ENCODE data around the gene KLHL26.

DNA sequence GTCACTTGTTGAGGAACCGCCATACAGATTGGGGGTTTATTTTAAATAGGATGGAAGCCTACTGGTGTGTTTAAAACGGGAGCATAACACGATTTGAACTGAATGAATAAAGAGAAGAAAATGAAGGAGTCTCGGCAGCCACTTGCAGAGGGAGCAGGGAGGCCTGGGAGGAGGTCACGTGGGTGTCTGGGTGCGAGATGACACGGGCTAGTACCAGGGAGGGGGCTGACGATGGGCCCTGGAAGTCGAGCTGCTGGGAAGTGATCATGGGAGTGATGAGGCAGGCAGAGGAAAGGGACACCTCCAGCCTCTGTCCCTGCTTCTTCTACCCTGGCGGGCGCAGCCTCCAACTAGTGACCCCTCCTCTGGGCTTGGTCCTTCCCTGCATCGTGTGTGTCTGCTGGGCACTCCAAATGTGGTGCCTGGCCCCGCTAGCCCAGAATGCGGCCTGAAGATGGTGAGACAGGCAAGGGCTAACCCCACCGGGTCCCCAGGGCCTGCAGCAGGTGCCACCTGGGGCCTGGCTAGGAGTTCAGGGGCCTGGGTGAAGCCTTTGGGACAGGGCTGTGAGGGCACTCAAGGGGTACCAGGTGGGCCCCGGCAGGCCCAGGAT, 82.1 kb downstream of the KLHL26 start:
- TF ChIP-seq CTCF (IDR thresholded peaks at IDR 0.05) (no peak), POLR2AphosphoS5 (IDR thresholded peaks at IDR 0.05; ENCODE audit: insufficient read depth in 1 of 2, low read depth in 1 of 2) (no peak), POLR2A (IDR thresholded peaks at IDR 0.05) (no peak)

All from vagina (tissue), 2 donors.